Measurements from ENCODE around the gene P2RX4. TPM values are rescaled to one million over a fixed set of nuclear protein-coding genes. Genes with fewer than 3 reads are reported as not detected.
"Not testable (repeated sequence)": the region's sequence is repeated elsewhere in the genome, so short reads cannot be mapped to it uniquely, and the experiment has no call there.

P2RX4 gene
- total RNA-seq, 2 donors from 2014 or later, result 21.8 to 21.9 TPM

DNA sequence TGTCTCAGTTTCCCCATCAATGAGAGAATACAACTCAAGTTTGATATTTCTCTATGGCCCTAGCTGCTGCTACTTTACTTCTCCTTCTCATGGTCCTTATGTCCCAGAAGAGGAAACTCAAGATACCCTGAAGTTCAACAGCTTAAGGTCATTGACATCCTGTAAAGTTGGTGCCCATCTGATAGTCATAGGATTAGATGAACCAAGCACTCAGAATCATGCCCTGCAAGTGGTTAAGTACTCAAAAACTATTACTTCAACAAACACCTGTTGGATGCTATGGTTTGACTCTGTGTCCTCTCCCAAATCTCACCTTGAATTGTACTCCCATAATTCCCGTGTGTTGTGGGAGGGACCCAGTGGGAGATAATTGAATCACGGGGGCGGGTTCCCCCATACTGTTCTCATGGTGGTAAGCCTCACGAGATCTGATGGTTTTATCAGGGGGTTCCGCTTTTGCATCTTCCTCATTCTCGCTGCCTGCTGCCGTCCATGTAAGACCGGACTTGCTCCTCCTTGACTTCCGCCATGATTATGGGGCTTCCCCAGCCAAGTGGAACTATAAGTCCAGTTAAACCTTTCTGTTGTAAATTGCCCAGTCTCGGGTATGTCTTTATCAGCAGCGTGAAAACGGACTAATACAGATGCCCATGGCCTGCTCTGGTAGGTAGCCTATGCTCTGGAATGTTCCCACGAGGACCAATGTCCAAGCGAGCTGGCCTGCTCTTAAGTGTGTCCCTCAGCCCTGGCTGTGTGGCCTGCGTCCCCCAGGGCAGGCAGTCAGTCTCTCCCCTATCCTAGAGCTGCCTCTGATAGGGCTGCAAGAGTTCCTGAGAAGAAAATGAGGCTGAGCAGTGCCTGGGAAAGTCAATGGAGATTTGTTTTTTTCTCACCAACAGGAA, 68.5 kb downstream of the P2RX4 start:
- Histone ChIP-seq H3K36me3 (peaks cover 11% of the 10 kb centered on the region), H3K27me3 (no peaks in the 10 kb centered on the region), H3K4me3 (no peak overlapping the region), H3K27ac (peak overlapping the region; percentile 44 to 63), H3K4me1 (peaks cover 0 to 26% of the 10 kb centered on the region in 2 donors), H3K9me3 (no peaks in the 10 kb centered on the region)
- TF ChIP-seq, protein P1, sequence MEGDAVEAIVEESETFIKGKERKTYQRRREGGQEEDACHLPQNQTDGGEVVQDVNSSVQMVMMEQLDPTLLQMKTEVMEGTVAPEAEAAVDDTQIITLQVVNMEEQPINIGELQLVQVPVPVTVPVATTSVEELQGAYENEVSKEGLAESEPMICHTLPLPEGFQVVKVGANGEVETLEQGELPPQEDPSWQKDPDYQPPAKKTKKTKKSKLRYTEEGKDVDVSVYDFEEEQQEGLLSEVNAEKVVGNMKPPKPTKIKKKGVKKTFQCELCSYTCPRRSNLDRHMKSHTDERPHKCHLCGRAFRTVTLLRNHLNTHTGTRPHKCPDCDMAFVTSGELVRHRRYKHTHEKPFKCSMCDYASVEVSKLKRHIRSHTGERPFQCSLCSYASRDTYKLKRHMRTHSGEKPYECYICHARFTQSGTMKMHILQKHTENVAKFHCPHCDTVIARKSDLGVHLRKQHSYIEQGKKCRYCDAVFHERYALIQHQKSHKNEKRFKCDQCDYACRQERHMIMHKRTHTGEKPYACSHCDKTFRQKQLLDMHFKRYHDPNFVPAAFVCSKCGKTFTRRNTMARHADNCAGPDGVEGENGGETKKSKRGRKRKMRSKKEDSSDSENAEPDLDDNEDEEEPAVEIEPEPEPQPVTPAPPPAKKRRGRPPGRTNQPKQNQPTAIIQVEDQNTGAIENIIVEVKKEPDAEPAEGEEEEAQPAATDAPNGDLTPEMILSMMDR (IDR thresholded peaks at IDR 0.05), result no peak
- no peak for DNase-seq (ENCODE audit: low spot score)

GRCh38 chr12:121279071-121279375, 69.1 kb downstream of the P2RX4 start:
- Histone ChIP-seq H3K27ac (peak overlapping the region; percentile 44 to 63), H3K27me3 (no peaks in the 10 kb centered on the region), H3K4me1 (peaks cover 0 to 26% of the 10 kb centered on the region in 2 donors), H3K4me3 (no peak overlapping the region), H3K36me3 (peaks cover 5% of the 10 kb centered on the region), H3K9me3 (no peaks in the 10 kb centered on the region)
- no peak for DNase-seq (ENCODE audit: low spot score)
- TF ChIP-seq, protein P1 (IDR thresholded peaks at IDR 0.05), result no peak

DNA sequence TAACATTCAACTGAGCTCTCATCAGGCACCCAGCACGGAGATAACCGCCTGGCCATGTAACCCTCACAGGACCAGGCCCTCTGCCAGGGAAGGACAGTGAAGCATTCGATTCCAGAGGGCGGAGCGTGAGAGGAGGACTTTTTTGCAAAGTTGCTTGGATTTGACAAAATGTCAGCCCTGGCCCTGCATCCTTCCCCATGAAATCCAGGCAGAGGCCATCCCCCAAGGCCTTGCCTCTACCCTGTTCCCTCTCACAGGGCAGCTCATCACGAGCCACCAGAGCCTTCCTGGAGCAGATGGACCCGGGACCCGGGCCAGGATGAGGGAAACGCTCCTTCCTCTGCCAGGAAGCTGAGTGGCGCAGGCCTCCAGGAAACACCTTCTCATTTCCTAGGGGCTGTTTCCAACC, 69.6 kb downstream of the P2RX4 start:
- peak overlapping the region; percentile 44 to 63 for H3K27ac ChIP-seq
- H3K4me1 ChIP-seq, result peaks cover 0 to 28% of the 10 kb centered on the region in 2 donors
- no peak for DNase-seq (ENCODE audit: low spot score)

GRCh38 chr12:121280531-121280930, 70.6 kb downstream of the P2RX4 start:
- not testable (repeated sequence) for H3K4me3 ChIP-seq; H3K36me3 ChIP-seq; H3K27me3 ChIP-seq; H3K27ac ChIP-seq; DNase-seq (ENCODE audit: low spot score); H3K9me3 ChIP-seq
- peaks cover 0 to 39% of the 10 kb centered on the region in 2 donors for H3K4me1 ChIP-seq

More for the DNA sequence above, 69.6 kb downstream of the P2RX4 start:
- TF ChIP-seq, protein P1 (IDR thresholded peaks at IDR 0.05), result no peak
- no peaks in the 10 kb centered on the region for H3K27me3 ChIP-seq
- H3K4me3 ChIP-seq, result no peak overlapping the region
- H3K36me3 ChIP-seq, result peaks cover under 1% of the 10 kb centered on the region
- no peaks in the 10 kb centered on the region for H3K9me3 ChIP-seq

- not testable (repeated sequence) for H3K27me3 ChIP-seq; H3K36me3 ChIP-seq; DNase-seq (ENCODE audit: low spot score); H3K9me3 ChIP-seq; H3K27ac ChIP-seq; H3K4me3 ChIP-seq
- H3K4me1 ChIP-seq, result peaks cover 0 to 40% of the 10 kb centered on the region in 2 donors
These were observed 71.2 kb downstream of the P2RX4 start for GRCh38 chr12:121281116-121281515.

DNA sequence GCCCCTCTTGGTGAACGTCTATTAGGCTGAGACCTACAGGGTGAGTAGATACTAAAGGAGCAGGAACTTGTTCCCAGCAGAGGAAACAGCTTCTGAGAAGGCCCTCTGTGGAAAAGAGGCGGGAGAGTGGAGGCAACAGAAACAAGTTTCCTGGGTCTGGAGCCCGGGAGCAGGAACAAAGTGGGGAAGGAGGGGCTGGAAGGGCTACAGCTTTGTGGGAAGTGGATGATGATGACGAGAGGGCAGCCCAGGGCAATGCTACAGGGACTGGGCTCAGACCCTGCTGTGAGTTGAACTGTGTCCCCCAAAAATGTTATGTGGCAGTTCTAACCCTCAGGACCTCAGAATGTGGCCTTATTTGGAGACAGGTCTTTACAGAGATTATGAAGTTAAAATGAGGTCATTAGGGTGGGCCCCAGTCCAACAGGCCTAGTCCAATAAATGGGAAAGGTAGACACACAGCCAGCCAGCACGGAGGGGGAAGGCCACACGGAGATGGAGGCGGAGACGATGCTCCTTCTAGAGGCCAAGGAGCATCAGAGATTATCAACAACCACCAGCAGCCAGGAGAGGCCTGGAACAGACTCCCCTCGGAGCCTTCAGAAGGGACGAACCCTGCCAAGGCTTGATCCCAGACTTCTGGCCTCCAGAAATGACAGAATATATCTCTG, 72.3 kb downstream of the P2RX4 start:
- DNase-seq (ENCODE audit: low spot score), result no peak
- Histone ChIP-seq H3K4me3 (no peak overlapping the region), H3K9me3 (no peaks in the 10 kb centered on the region), H3K27me3 (no peaks in the 10 kb centered on the region), H3K27ac (peak overlapping the region; percentile 31 to 39), H3K4me1 (peaks cover 0 to 40% of the 10 kb centered on the region in 2 donors), H3K36me3 (no peaks in the 10 kb centered on the region)
- TF ChIP-seq, protein P1 (IDR thresholded peaks at IDR 0.05), result no peak

GRCh38 chr12:121282910-121283309, 73.0 kb downstream of the P2RX4 start:
- not testable (repeated sequence) for H3K4me3 ChIP-seq; H3K9me3 ChIP-seq; DNase-seq (ENCODE audit: low spot score); H3K27me3 ChIP-seq; H3K36me3 ChIP-seq
- peak overlapping the region; percentile 31 to 39 for H3K27ac ChIP-seq
- H3K4me1 ChIP-seq, result peaks cover 0 to 40% of the 10 kb centered on the region in 2 donors
